ENCODE data around the gene TEX2.

TEX2 gene

GRCh38 chr17:64252831-64253230 lies 10.2 kb downstream of the TEX2 start:
- H3K4me3 ChIP-seq (ENCODE audit: low read depth, low read length) = no peak overlapping the region
- no peak for DNase-seq (ENCODE audit: low read depth, low spot score)
- no peak for TF ChIP-seq CTCF (IDR thresholded peaks at IDR 0.05; ENCODE audit: low read depth, low read length)
- in situ Hi-C loops (cut with HindIII; ENCODE audit: low sequenced_read_pairs) = no loop called here

- no peak for DNase-seq (ENCODE audit: low read depth, low spot score)
- no peak for TF ChIP-seq CTCF (IDR thresholded peaks at IDR 0.05; ENCODE audit: low read depth, low read length)
- in situ Hi-C loops (cut with HindIII; ENCODE audit: low sequenced_read_pairs) = no loop called here
- H3K4me3 ChIP-seq (ENCODE audit: low read depth, low read length) = no peak overlapping the region
Measured at GRCh38 chr17:64250233-64250835, 12.7 kb downstream of the TEX2 start.

- TF ChIP-seq CTCF (IDR thresholded peaks at IDR 0.05; ENCODE audit: low read depth, low read length) = no peak
- DNase-seq (ENCODE audit: low read depth, low spot score) = no peak
- in situ Hi-C loops (cut with HindIII; ENCODE audit: low sequenced_read_pairs) = no loop called here
- H3K4me3 ChIP-seq (ENCODE audit: low read depth, low read length) = no peak overlapping the region
Measured at GRCh38 chr17:64247836-64248235, 15.2 kb downstream of the TEX2 start.

- peak; percentile 19 for DNase-seq (ENCODE audit: low read depth, low spot score)
- no peak overlapping the region for H3K4me3 ChIP-seq (ENCODE audit: low read depth, low read length)
- no peak for TF ChIP-seq CTCF (IDR thresholded peaks at IDR 0.05; ENCODE audit: low read depth, low read length)
- in situ Hi-C loops (cut with HindIII; ENCODE audit: low sequenced_read_pairs) = no loop called here
Measured at GRCh38 chr17:64245218-64246145, 17.6 kb downstream of the TEX2 start.

- no peak for DNase-seq (ENCODE audit: low read depth, low spot score)
- in situ Hi-C loops (cut with HindIII; ENCODE audit: low sequenced_read_pairs) = no loop called here
- H3K4me3 ChIP-seq (ENCODE audit: low read depth, low read length) = no peak overlapping the region
- TF ChIP-seq CTCF (IDR thresholded peaks at IDR 0.05; ENCODE audit: low read depth, low read length) = no peak
Measured at GRCh38 chr17:64244165-64244564, 18.9 kb downstream of the TEX2 start.

- in situ Hi-C loops (cut with HindIII; ENCODE audit: low sequenced_read_pairs) = no loop called here
- H3K4me3 ChIP-seq (ENCODE audit: low read depth, low read length) = no peak overlapping the region
- DNase-seq (ENCODE audit: low read depth, low spot score) = no peak
- no peak for TF ChIP-seq CTCF (IDR thresholded peaks at IDR 0.05; ENCODE audit: low read depth, low read length)
Measured at GRCh38 chr17:64243340-64243739, 19.7 kb downstream of the TEX2 start.

Data from astrocyte of the spinal cord (primary cell).